ENCODE data around the gene TFEC. TPM values are rescaled to one million over a fixed set of nuclear protein-coding genes. Genes with fewer than 3 reads are reported as not detected.
"Not testable (repeated sequence)": the region's sequence is repeated elsewhere in the genome, so short reads cannot be mapped to it uniquely, and the experiment has no call there.

TFEC gene
- total and polyA plus RNA-seq, 4 donors: 9.8 to 19.2 (median 17.1) TPM

DNA sequence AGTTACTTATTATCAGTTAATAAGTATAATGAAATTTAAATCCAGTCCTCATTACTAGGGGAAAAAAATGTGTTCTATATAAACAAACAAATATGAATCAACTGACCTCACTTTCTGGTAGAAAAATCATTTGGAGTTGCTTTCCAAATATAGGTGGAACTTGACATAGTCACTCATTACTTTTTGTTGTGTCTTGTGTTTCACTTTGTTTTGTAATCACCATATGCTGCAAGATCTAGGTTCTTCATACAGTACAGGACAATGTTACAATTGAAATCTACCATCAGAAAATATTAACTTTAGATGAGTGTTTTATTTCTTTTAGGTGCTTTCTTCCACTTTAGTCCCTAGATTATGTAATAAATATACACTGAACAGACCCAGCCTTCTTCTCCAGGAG lies 16.9 kb downstream of the TFEC start:
- no peak overlapping the region for H3K4me3 ChIP-seq
- H3K4me1 ChIP-seq (ENCODE audit: control insufficient read depth in 5 of 5, insufficient read depth in 5 of 5, low read length in 5 of 5): no peaks in the 10 kb centered on the region
- no peaks in the 10 kb centered on the region for H3K27me3 ChIP-seq (ENCODE audit: control insufficient read depth in 3 of 3, insufficient read depth in 3 of 3, low read length in 2 of 3)
- peaks cover 0 to 2% (median 0%) of the 10 kb centered on the region in 4 donors for H3K9me3 ChIP-seq (ENCODE audit: control insufficient read depth in 4 of 4, insufficient read depth in 3 of 4, low read length in 3 of 4)
- no peaks in the 10 kb centered on the region for H3K36me3 ChIP-seq (ENCODE audit: control insufficient read depth in 4 of 4, insufficient read depth in 4 of 4, low read length in 4 of 4)
- TF ChIP-seq, protein P1, sequence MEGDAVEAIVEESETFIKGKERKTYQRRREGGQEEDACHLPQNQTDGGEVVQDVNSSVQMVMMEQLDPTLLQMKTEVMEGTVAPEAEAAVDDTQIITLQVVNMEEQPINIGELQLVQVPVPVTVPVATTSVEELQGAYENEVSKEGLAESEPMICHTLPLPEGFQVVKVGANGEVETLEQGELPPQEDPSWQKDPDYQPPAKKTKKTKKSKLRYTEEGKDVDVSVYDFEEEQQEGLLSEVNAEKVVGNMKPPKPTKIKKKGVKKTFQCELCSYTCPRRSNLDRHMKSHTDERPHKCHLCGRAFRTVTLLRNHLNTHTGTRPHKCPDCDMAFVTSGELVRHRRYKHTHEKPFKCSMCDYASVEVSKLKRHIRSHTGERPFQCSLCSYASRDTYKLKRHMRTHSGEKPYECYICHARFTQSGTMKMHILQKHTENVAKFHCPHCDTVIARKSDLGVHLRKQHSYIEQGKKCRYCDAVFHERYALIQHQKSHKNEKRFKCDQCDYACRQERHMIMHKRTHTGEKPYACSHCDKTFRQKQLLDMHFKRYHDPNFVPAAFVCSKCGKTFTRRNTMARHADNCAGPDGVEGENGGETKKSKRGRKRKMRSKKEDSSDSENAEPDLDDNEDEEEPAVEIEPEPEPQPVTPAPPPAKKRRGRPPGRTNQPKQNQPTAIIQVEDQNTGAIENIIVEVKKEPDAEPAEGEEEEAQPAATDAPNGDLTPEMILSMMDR (IDR thresholded peaks at IDR 0.05; ENCODE audit: control extremely low read depth, extremely low read depth): no peak
- H3K9ac ChIP-seq (ENCODE audit: insufficient read depth in 1 of 2, low read length in 2 of 2): no peak overlapping the region
- no peak overlapping the region for H3K27ac ChIP-seq (ENCODE audit: low read depth in 1 of 2, low read length in 1 of 2)
- DNase-seq: no peak
- no peak for ATAC-seq (ENCODE audit: insufficient read depth, low FRiP score)

DNA sequence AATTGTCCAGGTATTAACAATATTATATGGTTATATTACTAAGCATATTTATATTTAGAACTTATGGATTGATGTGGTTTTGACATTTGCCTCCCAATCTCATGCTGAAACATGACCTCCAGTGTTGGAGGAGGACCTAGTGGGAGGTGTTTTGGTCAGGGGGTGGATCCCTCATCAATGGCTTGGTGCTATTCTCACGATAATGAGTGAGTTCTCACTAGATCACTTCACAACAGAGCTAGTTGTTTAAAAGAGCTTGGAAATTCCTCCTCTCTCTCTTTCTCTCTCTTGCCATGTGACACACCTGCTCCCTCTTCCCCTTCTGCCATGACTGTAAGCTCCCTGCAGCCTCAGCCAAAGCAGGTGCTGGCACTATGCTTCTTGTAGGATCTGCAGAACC lies 19.0 kb downstream of the TFEC start:
- TF ChIP-seq, protein P1 (IDR thresholded peaks at IDR 0.05; ENCODE audit: control extremely low read depth, extremely low read depth): no peak
- Histone ChIP-seq H3K27me3 (ENCODE audit: control insufficient read depth in 3 of 3, insufficient read depth in 3 of 3, low read length in 2 of 3) (no peaks in the 10 kb centered on the region), H3K36me3 (ENCODE audit: control insufficient read depth in 4 of 4, insufficient read depth in 4 of 4, low read length in 4 of 4) (no peaks in the 10 kb centered on the region), H3K27ac (ENCODE audit: low read depth in 1 of 2, low read length in 1 of 2) (no peak overlapping the region), H3K4me1 (ENCODE audit: control insufficient read depth in 5 of 5, insufficient read depth in 5 of 5, low read length in 5 of 5) (no peaks in the 10 kb centered on the region), H3K9ac (ENCODE audit: insufficient read depth in 1 of 2, low read length in 2 of 2) (no peak overlapping the region), H3K4me3 (no peak overlapping the region), H3K9me3 (ENCODE audit: control insufficient read depth in 4 of 4, insufficient read depth in 3 of 4, low read length in 3 of 4) (peaks cover 0 to 2% (median 0%) of the 10 kb centered on the region in 4 donors)
- DNase-seq: no peak
- 0% methylated on average over 1 of the region's 1 CpG for WGBS, 2 donors
- ATAC-seq (ENCODE audit: insufficient read depth, low FRiP score): no peak

DNA sequence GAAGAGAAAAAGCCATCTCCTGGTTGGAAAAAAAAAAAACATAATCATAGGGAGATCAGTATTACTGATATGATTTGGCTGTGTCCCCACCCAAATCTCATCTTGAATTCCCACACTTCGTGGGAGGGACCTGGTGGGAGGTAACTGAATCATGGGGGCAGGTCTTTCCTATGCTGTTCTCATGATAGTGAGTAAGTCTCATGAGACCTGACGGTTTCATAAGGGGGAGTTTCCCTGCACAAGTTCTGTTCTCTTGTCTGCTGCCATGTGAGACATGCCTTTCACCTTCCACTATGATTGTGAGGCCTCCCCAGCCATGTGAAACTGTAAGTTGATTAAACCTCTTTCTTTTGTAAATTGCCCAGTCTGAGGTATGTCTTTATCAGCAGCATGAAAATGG lies 25.8 kb downstream of the TFEC start:
- ATAC-seq (ENCODE audit: insufficient read depth, low FRiP score); H3K9ac ChIP-seq (ENCODE audit: insufficient read depth in 1 of 2, low read length in 2 of 2); DNase-seq; H3K9me3 ChIP-seq (ENCODE audit: control insufficient read depth in 4 of 4, insufficient read depth in 3 of 4, low read length in 3 of 4); H3K4me1 ChIP-seq (ENCODE audit: control insufficient read depth in 5 of 5, insufficient read depth in 5 of 5, low read length in 5 of 5); H3K4me3 ChIP-seq; H3K36me3 ChIP-seq (ENCODE audit: control insufficient read depth in 4 of 4, insufficient read depth in 4 of 4, low read length in 4 of 4); H3K27me3 ChIP-seq (ENCODE audit: control insufficient read depth in 3 of 3, insufficient read depth in 3 of 3, low read length in 2 of 3); H3K27ac ChIP-seq (ENCODE audit: low read depth in 1 of 2, low read length in 1 of 2): not testable (repeated sequence)
- 73 to 94% methylated on average over 2 of the region's 2 CpGs for WGBS, 2 donors

DNA sequence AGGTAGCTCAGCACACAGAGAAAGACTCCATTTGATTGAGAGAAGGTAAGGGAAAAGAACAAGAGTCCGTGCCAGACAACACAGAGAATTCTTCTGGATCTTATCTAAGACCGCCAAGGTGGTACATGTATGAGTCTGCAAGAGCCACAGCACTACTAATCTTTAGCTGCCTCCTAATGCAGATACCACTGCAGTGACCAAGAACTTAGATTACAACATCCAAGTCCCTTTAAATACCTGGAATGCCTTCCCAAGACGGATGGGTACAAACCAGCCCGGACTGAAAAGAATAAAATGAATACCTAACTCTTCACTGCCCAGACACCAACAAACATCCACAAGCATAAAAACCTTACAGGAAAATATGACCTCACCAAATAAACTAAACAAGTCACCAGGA lies 33.3 kb downstream of the TFEC start:
- Histone ChIP-seq H3K9me3 (ENCODE audit: control insufficient read depth in 4 of 4, insufficient read depth in 3 of 4, low read length in 3 of 4) (no peaks in the 10 kb centered on the region), H3K27me3 (ENCODE audit: control insufficient read depth in 3 of 3, insufficient read depth in 3 of 3, low read length in 2 of 3) (no peaks in the 10 kb centered on the region), H3K4me1 (ENCODE audit: control insufficient read depth in 5 of 5, insufficient read depth in 5 of 5, low read length in 5 of 5) (no peaks in the 10 kb centered on the region), H3K4me3 (no peak overlapping the region), H3K9ac (ENCODE audit: insufficient read depth in 1 of 2, low read length in 2 of 2) (no peak overlapping the region), H3K27ac (ENCODE audit: low read depth in 1 of 2, low read length in 1 of 2) (no peak overlapping the region), H3K36me3 (ENCODE audit: control insufficient read depth in 4 of 4, insufficient read depth in 4 of 4, low read length in 4 of 4) (no peaks in the 10 kb centered on the region)
- no peak for DNase-seq
- TF ChIP-seq, protein P1 (IDR thresholded peaks at IDR 0.05; ENCODE audit: control extremely low read depth, extremely low read depth): no peak
- 92 to 93% methylated on average over 4 of the region's 4 CpGs for WGBS, 2 donors
- no peak for ATAC-seq (ENCODE audit: insufficient read depth, low FRiP score)

All from lung (tissue), 12 donors.